GM12872 (cell line): ENCODE results near the gene LMO7.

Experiments used
- CTCF ChIP-seq: IDR thresholded peaks from 3 replicates; pipeline ENCODE4 v1.5.1; 2011; ENCODE audit warnings: low read depth, mild to moderate bottlenecking, low read length, moderate library complexity; ENCODE audit not compliant: insufficient read depth

The LMO7 gene

DNA sequence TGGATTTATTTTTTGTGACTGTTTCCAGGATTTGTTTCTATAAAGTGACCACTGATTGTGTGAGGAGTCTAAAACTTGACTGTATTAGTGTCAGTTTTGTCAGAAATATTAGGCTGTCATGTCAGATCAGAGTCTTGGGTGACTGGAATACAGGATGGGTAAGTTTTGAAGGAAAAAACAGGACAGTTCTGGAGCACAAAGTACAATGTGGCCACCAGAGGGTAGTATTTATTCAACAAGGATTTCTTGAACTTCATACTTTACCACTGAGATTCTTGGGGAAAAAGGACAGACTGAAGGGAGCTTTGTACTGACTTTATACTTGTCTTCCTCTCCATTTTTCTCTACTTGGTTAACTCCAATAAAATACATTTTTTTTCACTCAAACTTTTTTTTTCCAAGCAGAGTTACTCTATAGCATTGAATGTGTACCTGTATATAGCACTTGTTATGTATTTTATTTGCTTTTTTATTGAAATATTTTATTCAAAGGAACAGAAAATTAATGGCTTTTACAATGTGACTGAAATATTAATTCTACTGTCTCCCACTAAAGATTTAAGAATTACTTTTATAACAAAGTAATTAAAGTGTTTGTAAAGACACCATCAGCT, 51.1 kb downstream of the LMO7 start:
- peak; percentile 45; the same call in 2 of the 3 replicates for TF ChIP-seq CTCF

GRCh38 chr13:75689686-75690085, 53.6 kb downstream of the LMO7 start:
- TF ChIP-seq CTCF: no peak

- no peak for TF ChIP-seq CTCF
Observed at GRCh38 chr13:75690607-75691006, 54.5 kb downstream of the LMO7 start.

DNA sequence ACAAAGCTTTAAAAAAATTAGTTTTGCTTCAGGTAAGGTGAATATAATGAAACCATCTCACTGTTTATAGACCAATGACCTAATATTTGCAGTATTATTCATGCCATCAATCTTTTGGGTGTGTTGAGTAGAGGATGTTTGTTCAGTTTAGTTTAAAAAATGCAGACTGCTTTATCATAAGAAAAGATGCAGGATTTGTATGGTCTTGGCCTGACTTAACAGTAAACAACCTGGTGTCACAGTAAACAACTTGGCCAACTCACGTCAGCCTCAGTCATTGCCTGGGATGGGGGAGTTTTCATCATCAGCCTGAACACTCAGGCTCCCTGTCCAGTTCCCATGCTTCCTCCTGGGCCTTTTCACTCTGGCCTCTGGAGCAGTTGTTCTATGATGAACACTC, 55.1 kb downstream of the LMO7 start:
- no peak for TF ChIP-seq CTCF

DNA sequence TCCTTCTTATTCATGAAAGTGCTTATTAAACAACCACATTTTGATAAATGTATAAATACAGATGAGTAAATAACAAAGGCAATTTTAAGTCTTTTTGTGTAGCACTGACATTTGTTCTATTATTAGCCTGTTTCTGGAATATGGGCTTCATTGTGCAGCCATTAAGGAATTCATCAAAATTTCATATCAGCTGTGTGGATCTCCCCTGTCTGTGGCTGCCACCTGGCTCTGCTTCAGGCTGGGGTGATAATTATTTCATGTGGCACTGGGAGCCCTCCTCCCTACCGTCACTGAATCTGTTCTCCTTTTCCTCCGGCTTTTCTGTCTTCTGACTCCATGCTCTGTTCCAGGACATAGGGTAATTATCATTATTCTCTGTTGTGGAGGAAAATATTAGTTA, 57.1 kb downstream of the LMO7 start:
- TF ChIP-seq CTCF: no peak

GRCh38 chr13:75694722-75695121, 58.6 kb downstream of the LMO7 start:
- TF ChIP-seq CTCF: no peak

GRCh38 chr13:75695908-75696307, 59.8 kb downstream of the LMO7 start:
- TF ChIP-seq CTCF: peak; percentile 88
